H9 (cell line): ENCODE measurements around the gene POLR2L. TPM values are rescaled to one million over a fixed set of nuclear protein-coding genes. Genes with fewer than 3 reads are reported as not detected.

Experiments
- DNase-seq: peaks from one replicate; pipeline ENCODE4 v3.0.0-alpha.2; 2017
- H2AFZ ChIP-seq: one replicate; pipeline ENCODE4 v1.6.1; 2013; ENCODE audit warnings: mild to moderate bottlenecking, low read length, control low read depth, moderate library complexity
- H2AK5ac ChIP-seq: 2 replicates; pipeline ENCODE4 v1.6.1; 2013; ENCODE audit warnings: low read length, control low read depth, mixed read lengths; ENCODE audit not compliant: insufficient read length
- H2BK120ac ChIP-seq: one replicate; pipeline ENCODE4 v1.6.1; 2013; ENCODE audit warnings: low read depth, mild to moderate bottlenecking, low read length, control low read depth, inconsistent platforms; ENCODE audit not compliant: poor library complexity, severe bottlenecking
- H2BK12ac ChIP-seq: 2 replicates; pipeline ENCODE4 v1.6.1; 2013; ENCODE audit warnings: low read length, control low read depth, mixed read lengths, low read depth; ENCODE audit not compliant: insufficient read length
- H2BK15ac ChIP-seq: 2 replicates; pipeline ENCODE4 v1.6.1; 2013; ENCODE audit warnings: low read depth, low read length, control low read depth
- H2BK20ac ChIP-seq: one replicate; pipeline ENCODE4 v1.6.1; 2013; ENCODE audit warnings: low read depth, mild to moderate bottlenecking, low read length, control low read depth, inconsistent platforms; ENCODE audit not compliant: poor library complexity, severe bottlenecking
- H2BK5ac ChIP-seq: 2 replicates; pipeline ENCODE4 v1.6.1; 2013; ENCODE audit warnings: low read length, control low read depth, mixed read lengths; ENCODE audit not compliant: insufficient read length
- H3K14ac ChIP-seq: 2 replicates; pipeline ENCODE4 v1.6.1; 2013; ENCODE audit warnings: low read length, control low read depth; ENCODE audit not compliant: insufficient read depth
- H3K18ac ChIP-seq: 2 replicates; pipeline ENCODE4 v1.6.1; 2013; ENCODE audit warnings: low read depth, mild to moderate bottlenecking, mixed read lengths, low read length, control low read depth; ENCODE audit not compliant: insufficient read length
- H3K23ac ChIP-seq: 2 replicates; pipeline ENCODE4 v1.6.1; 2013; ENCODE audit warnings: low read length, control low read depth, mixed read lengths, low read depth; ENCODE audit not compliant: insufficient read length
- H3K23me2 ChIP-seq: 2 replicates; pipeline ENCODE4 v1.6.1; 2013; ENCODE audit warnings: low read depth, mild to moderate bottlenecking, mixed read lengths, low read length, control low read depth; ENCODE audit not compliant: insufficient read length, poor library complexity, severe bottlenecking
- H3K27ac ChIP-seq: 2 replicates; pipeline ENCODE4 v1.5.1; 2013; ENCODE audit warnings: low read length, control low read depth, mixed read lengths, low read depth; ENCODE audit not compliant: insufficient read length
- H3K27me3 ChIP-seq: 2 replicates; pipeline ENCODE4 v1.6.1; 2013; ENCODE audit warnings: low read length, control low read depth, inconsistent platforms; ENCODE audit not compliant: insufficient read depth
- H3K4ac ChIP-seq: 2 replicates; pipeline ENCODE4 v1.6.1; 2013; ENCODE audit warnings: low read depth, mild to moderate bottlenecking, control low read depth, inconsistent platforms, low read length, moderate library complexity
- H3K4me1 ChIP-seq: 2 replicates; pipeline ENCODE4 v1.6.1; 2013; ENCODE audit warnings: low read length, control low read depth, inconsistent platforms; ENCODE audit not compliant: insufficient read depth
- H3K4me2 ChIP-seq: 2 replicates; pipeline ENCODE4 v1.6.1; 2013; ENCODE audit warnings: low read length, control low read depth, mixed read lengths; ENCODE audit not compliant: insufficient read length, insufficient read depth
- H3K56ac ChIP-seq: 2 replicates; pipeline ENCODE4 v1.6.1; 2013; ENCODE audit warnings: low read depth, mild to moderate bottlenecking, mixed read lengths, low read length, control low read depth; ENCODE audit not compliant: insufficient read length
- H3K79me1 ChIP-seq: 2 replicates; pipeline ENCODE4 v1.6.1; 2013; ENCODE audit warnings: low read depth, mild to moderate bottlenecking, moderate library complexity, low read length, control low read depth, inconsistent platforms; ENCODE audit not compliant: insufficient read depth, poor library complexity, severe bottlenecking
- H3K79me2 ChIP-seq: 2 replicates; pipeline ENCODE4 v1.6.1; 2013; ENCODE audit warnings: low read length, control low read depth, inconsistent platforms; ENCODE audit not compliant: insufficient read depth
- H3K9ac ChIP-seq: 2 replicates; pipeline ENCODE4 v1.6.1; 2013; ENCODE audit warnings: low read length, control low read depth, mixed read lengths; ENCODE audit not compliant: insufficient read length; ENCODE audit errors: extremely low read depth
- H3K9me3 ChIP-seq: one replicate; pipeline ENCODE4 v1.6.1; 2013; ENCODE audit warnings: low read depth, low read length, inconsistent platforms; ENCODE audit not compliant: control insufficient read depth
- H3T11ph ChIP-seq: one replicate; pipeline ENCODE4 v1.6.1; 2013; ENCODE audit warnings: mild to moderate bottlenecking, low read length, control low read depth, inconsistent platforms
- H4K20me1 ChIP-seq: one replicate; pipeline ENCODE4 v1.6.1; 2013; ENCODE audit not compliant: control insufficient read depth, insufficient read length, insufficient read depth
- H4K5ac ChIP-seq: 2 replicates; pipeline ENCODE4 v1.6.1; 2013; ENCODE audit warnings: low read depth, mild to moderate bottlenecking, mixed read lengths, low read length, control low read depth; ENCODE audit not compliant: insufficient read length
- H4K8ac ChIP-seq: replicated peaks from 2 replicates; pipeline ENCODE4 v1.6.1; 2013; ENCODE audit warnings: low read length, control low read depth, mixed read lengths, low read depth; ENCODE audit not compliant: insufficient read length
- H4K91ac ChIP-seq: 2 replicates; pipeline ENCODE4 v1.6.1; 2013; ENCODE audit warnings: low read depth, mild to moderate bottlenecking, moderate library complexity, mixed read lengths, low read length, control low read depth; ENCODE audit not compliant: insufficient read length
- H3K27ac Mint-ChIP-seq, 3 experiments: 2 replicates in 2 of 3; 3 replicates in 1 of 3; pipeline ENCODE4 v1.8.0; 2020 to 2021; ENCODE audit warnings: mixed read lengths in 3 of 3, mild to moderate bottlenecking in 1 of 3, moderate library complexity in 1 of 3
- H3K27me3 Mint-ChIP-seq: 2 replicates; pipeline ENCODE4 v1.8.0; 2021; ENCODE audit warnings: low read depth, mild to moderate bottlenecking, moderate library complexity, mixed read lengths
- H3K36me3 Mint-ChIP-seq, 3 experiments: 2 replicates in 2 of 3; 3 replicates in 1 of 3; pipeline ENCODE4 v1.8.0; 2020 to 2021; ENCODE audit warnings: low read depth in 3 of 3, mixed read lengths in 3 of 3; ENCODE audit not compliant: insufficient read depth in 1 of 3
- H3K4me1 Mint-ChIP-seq, 2 experiments: 2 replicates each; pipeline ENCODE4 v1.8.0; 2020; ENCODE audit warnings: mixed read lengths in 2 of 2
- H3K4me3 Mint-ChIP-seq, 2 experiments: 2 replicates in 1 of 2; 3 replicates in 1 of 2; pipeline ENCODE4 v1.8.0; 2020 to 2021; ENCODE audit warnings: mild to moderate bottlenecking in 2 of 2, mixed read lengths in 2 of 2, moderate library complexity in 1 of 2
- H3K9me3 Mint-ChIP-seq, 2 experiments: 2 replicates in 1 of 2; 3 replicates in 1 of 2; pipeline ENCODE4 v1.8.0; 2020; ENCODE audit warnings: mild to moderate bottlenecking in 2 of 2, mixed read lengths in 2 of 2, moderate library complexity in 1 of 2
- CTCF ChIP-seq: fragments of 200-600 bp; sonication (generic); conservative IDR thresholded peaks from 3 replicates; pipeline ENCODE4 v1.8.0; 2021; ENCODE audit warnings: antibody characterized with exemption, mild to moderate bottlenecking
- WGBS: extraction: QIAGEN DNeasy Blood & Tissue Kit; methylation state at CpG from one replicate; pipeline ENCODE4 v1.1.7; 2013; ENCODE audit warnings: missing lambda C conversion rate, low lambda C conversion rate, mixed read lengths; ENCODE audit not compliant: insufficient read length; ENCODE audit errors: extremely low coverage; 5-methylcytosine and 5-hydroxymethylcytosine counted together
- total RNA-seq: library from RNA; stranded (reverse); gene quantifications from 2 replicates; pipeline ENCODE4 v1.2.1, GENCODE V29; 2021

POLR2L gene
- total RNA-seq, 1 experiment from 2014 or later = 135 TPM

DNA sequence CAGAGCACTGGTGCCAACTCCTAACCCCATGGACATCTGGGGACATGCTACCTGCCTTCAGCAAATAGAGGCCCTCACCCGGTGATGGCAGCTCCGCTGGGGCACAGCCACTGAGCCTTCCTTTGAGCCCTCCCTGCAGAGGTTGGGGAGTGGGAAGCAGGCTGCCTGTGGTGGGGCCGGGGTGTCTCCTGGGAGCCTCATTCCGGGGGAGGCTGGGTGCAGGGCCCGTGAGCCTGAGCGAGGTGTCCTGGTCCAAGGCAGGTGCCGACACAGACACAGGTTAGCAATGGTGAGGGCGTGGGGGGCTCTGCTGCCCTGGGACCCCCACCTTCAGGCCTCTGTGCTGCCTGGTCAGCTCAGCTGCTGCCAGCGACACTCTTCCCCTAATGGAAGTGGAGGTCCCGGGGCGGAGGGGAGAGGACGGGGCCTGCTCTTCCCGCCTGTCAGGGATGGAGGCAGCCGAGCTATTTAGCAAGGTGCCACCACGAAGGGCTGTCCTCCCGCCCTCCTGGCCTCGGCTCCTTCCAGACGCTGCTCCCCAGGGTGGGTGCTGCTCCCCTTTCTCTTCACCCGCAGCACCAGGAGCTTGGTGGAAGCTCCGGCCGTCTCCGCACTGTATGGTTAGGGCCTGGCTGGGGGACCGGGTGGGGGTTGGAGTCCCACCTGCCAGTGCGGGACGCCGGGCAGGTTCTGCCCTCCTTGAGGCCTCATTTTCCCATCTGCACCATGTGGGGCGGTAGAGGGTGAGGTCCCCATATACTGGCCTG, 11.5 kb upstream of the POLR2L start:
- no peak for DNase-seq
- H3K36me3 Mint-ChIP-seq = peaks cover 0 to 6% (median 0%) of the 10 kb centered on the region in 3 experiments; a peak in 3 of 7 replicates
- Histone ChIP-seq H3K18ac (no peak overlapping the region), H4K8ac (no peak overlapping the region), H3K9me3 (no peaks in the 10 kb centered on the region), H3K23ac (no peak overlapping the region), H3K4me2 (no peak overlapping the region), H2BK120ac (no peak overlapping the region), H2BK5ac (no peak overlapping the region), H4K20me1 (no peaks in the 10 kb centered on the region), H2AK5ac (no peak overlapping the region), H3K79me2 (no peaks in the 10 kb centered on the region), H3K27ac (no peak overlapping the region), H2BK12ac (no peak overlapping the region), H3K4me1 (no peaks in the 10 kb centered on the region), H3K4ac (no peak overlapping the region), H3K56ac (no peak overlapping the region), H3K79me1 (no peaks in the 10 kb centered on the region), H2AFZ (no peak overlapping the region), H3K27me3 (no peaks in the 10 kb centered on the region), H4K5ac (no peak overlapping the region), H4K91ac (no peak overlapping the region), H3K9ac (no peak overlapping the region), H2BK20ac (no peak overlapping the region), H2BK15ac (no peak overlapping the region), H3K14ac (no peak overlapping the region), H3K23me2 (peaks cover 12% of the 10 kb centered on the region), H3T11ph (no peak overlapping the region)
- no peaks in the 10 kb centered on the region for H3K9me3 Mint-ChIP-seq
- no peak overlapping the region for H3K27ac Mint-ChIP-seq
- no CpG with 5 or more reads among the region's 27 CpGs for WGBS
- H3K4me1 Mint-ChIP-seq = peaks cover 8 to 48% of the 10 kb centered on the region in 2 experiments
- peaks cover 7% of the 10 kb centered on the region for H3K27me3 Mint-ChIP-seq
- no peak overlapping the region for H3K4me3 Mint-ChIP-seq
- TF ChIP-seq CTCF = no peak
